Gastrocnemius medialis (tissue), 4 donors: ENCODE results near the gene SSTR4. TPM values are rescaled to one million over a fixed set of nuclear protein-coding genes. Genes with fewer than 3 reads are reported as not detected.

Source experiments
- ATAC-seq, 2 donors: fragments of 150-250 bp; one replicate each; pipeline ENCODE4 v1.9.1; 2016
- DNase-seq, 2 donors: peaks; one replicate each; pipeline ENCODE4 v3.0.0-alpha.2; 2019
- H3K27ac ChIP-seq, 4 donors: fragments of 200-600 bp; sonication (generic); 1 replicate in 1 of 4; 2 replicates in 3 of 4; pipeline ENCODE4 v1.5.1; 2016 to 2018; ENCODE audit warnings: mild to moderate bottlenecking in 2 of 4, moderate library complexity in 1 of 4
- H3K27me3 ChIP-seq, 3 donors: fragments of 200-600 bp; sonication (generic) in 2 of 3; 1 replicate in 1 of 3; 2 replicates in 2 of 3; pipeline versions ENCODE4 v1.5.1 to v1.6.0; 2016 to 2019; ENCODE audit warnings: mild to moderate bottlenecking in 1 of 3, moderate library complexity in 1 of 3
- H3K36me3 ChIP-seq, 2 donors: fragments of 200-600 bp; sonication (generic) in 1 of 2; one replicate each; pipeline ENCODE4 v1.5.1; 2017 to 2018
- H3K4me1 ChIP-seq, 2 donors: fragments of 200-600 bp; sonication (generic) in 1 of 2; one replicate each; pipeline ENCODE4 v1.5.1; 2016 to 2017; ENCODE audit warnings: mild to moderate bottlenecking in 2 of 2
- H3K4me3 ChIP-seq, 4 donors: fragments of 200-600 bp; sonication (generic) in 3 of 4; 1 replicate in 1 of 4; 2 replicates in 3 of 4; pipeline ENCODE4 v1.5.1; 2016 to 2019; ENCODE audit warnings: mild to moderate bottlenecking in 2 of 4
- H3K9me3 ChIP-seq, 3 donors: fragments of 200-600 bp; sonication (generic) in 2 of 3; 1 replicate in 1 of 3; 2 replicates in 2 of 3; pipeline ENCODE4 v1.5.1; 2016 to 2019
- CTCF ChIP-seq, 5 experiments: fragments of 450-650 bp in 3 of 5; fragments of 200-600 bp in 2 of 5; sonication (generic) in 2 of 5; IDR thresholded peaks in 4 of 5; conservative IDR thresholded peaks in 1 of 5; 1 replicate in 4 of 5; 2 replicates in 1 of 5; pipeline ENCODE4 v1.5.1; 2016 to 2019; ENCODE audit warnings: antibody characterized with exemption in 5 of 5, mild to moderate bottlenecking in 3 of 5, moderate library complexity in 3 of 5
- POLR2A ChIP-seq, 2 donors: fragments of 450-650 bp; IDR thresholded peaks; one replicate each; pipeline ENCODE4 v1.6.1; 2017; ENCODE audit warnings: antibody characterized with exemption in 2 of 2, mild to moderate bottlenecking in 2 of 2, moderate library complexity in 2 of 2
- in situ Hi-C, 4 donors: fragments of 200-750 bp; cut with MboI; loops; one replicate each; pipeline versions ENCODE4 v1.15.0 to v1.8.0; 2017; ENCODE audit warnings: low sequenced_read_pairs in 4 of 4
- intact Hi-C: fragments of 100-400 bp; cut with DNase I; formaldehyde crosslinking; loops from one replicate; pipeline ENCODE4 v1.15.1; 2023; ENCODE audit warnings: low total_unique reads
- total RNA-seq, 4 donors: library from RNA; depleted of rRNA; stranded (reverse); fragments of >200 nt; gene quantifications; one replicate each; pipeline versions ENCODE4 v1.1.0 to v1.2.3, GENCODE V29; 2016

SSTR4 gene
- total RNA-seq, 4 donors from 2014 or later: not detected

- Histone ChIP-seq H3K9me3 (no peaks in the 10 kb centered on the region), H3K27me3 (no peaks in the 10 kb centered on the region), H3K36me3 (no peaks in the 10 kb centered on the region), H3K4me3 (no peak overlapping the region), H3K4me1 (peaks cover 30 to 34% of the 10 kb centered on the region in 2 donors), H3K27ac (peak overlapping the region in 1 of 4 donors; percentile 62)
- intact Hi-C loops (no loop called here), in situ Hi-C loops (no loop called here)
- TF ChIP-seq CTCF (IDR thresholded peaks at IDR 0.05 in 4 of 5, conservative IDR thresholded peaks at IDR 0.05 in 1 of 5) (no peak), POLR2A (IDR thresholded peaks at IDR 0.05) (no peak)
- DNase-seq (no peak), ATAC-seq (no peak)
Observed at GRCh38 chr20:23060629-23061028, 25.5 kb downstream of the SSTR4 start.

- no peaks in the 10 kb centered on the region for H3K27me3 ChIP-seq
- H3K36me3 ChIP-seq: no peaks in the 10 kb centered on the region
- in situ Hi-C loops (no loop called here), intact Hi-C loops (no loop called here)
- no peaks in the 10 kb centered on the region for H3K9me3 ChIP-seq
- no peak overlapping the region for H3K4me3 ChIP-seq
- no peak for DNase-seq
- peak; percentile 11 to 20 for ATAC-seq
- H3K27ac ChIP-seq: peak overlapping the region; percentile 52 to 65 (median 63)
- no peak for TF ChIP-seq POLR2A (IDR thresholded peaks at IDR 0.05)
- no peak for TF ChIP-seq CTCF (IDR thresholded peaks at IDR 0.05 in 4 of 5, conservative IDR thresholded peaks at IDR 0.05 in 1 of 5)
- H3K4me1 ChIP-seq: peaks cover 30 to 34% of the 10 kb centered on the region in 2 donors
Observed at GRCh38 chr20:23061262-23061661, 26.1 kb downstream of the SSTR4 start.

DNA sequence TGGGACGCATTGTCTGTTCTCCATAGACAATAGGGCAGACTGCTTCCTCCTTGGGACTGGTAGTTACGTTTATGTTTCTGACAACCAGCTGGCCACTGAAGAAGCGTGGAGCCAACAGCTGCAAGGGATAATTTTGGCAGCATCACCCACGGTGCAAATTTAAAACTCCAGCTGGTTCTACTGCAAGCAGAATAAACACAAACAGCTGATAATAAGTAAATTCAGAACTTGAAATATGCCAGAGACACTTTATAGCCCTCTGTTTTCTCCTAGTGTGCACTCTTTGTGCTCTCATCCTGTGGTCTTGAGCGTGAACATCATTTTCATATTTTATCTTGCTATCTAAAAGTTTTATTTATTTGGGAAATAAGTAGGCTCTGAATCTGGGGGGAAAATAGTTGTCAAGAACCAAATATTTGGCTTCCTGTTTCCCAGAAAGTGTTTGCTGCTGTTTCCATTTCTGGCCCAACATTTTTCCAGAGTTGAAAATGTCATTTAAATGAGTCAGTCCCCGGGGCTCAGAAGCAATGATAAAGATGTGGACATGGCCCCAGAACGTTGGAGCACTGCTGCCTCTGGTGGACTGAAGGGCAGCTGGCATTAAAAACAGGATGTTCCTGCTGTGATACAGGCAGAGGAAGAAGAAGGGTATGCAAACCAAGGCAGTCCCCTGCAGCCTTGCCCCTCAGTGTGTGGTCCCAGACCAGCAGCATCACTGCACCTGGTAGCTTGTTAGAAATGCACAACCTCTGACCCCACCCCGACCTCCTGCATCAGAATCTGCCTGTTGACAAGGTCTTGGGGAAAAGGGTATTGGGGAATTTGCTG, 26.8 kb downstream of the SSTR4 start:
- Histone ChIP-seq H3K27ac (peak overlapping the region; percentile 52 to 65 (median 63)), H3K27me3 (no peaks in the 10 kb centered on the region), H3K36me3 (no peaks in the 10 kb centered on the region), H3K4me1 (peaks cover 30 to 34% of the 10 kb centered on the region in 2 donors), H3K9me3 (no peaks in the 10 kb centered on the region), H3K4me3 (no peak overlapping the region)
- in situ Hi-C loops (no loop called here), intact Hi-C loops (no loop called here)
- TF ChIP-seq POLR2A (IDR thresholded peaks at IDR 0.05) (no peak), CTCF (IDR thresholded peaks at IDR 0.05 in 4 of 5, conservative IDR thresholded peaks at IDR 0.05 in 1 of 5) (peak in 4 of 5 experiments; percentile 15 to 39 (median 30))
- ATAC-seq (peak; percentile 77 to 81), DNase-seq (peak; percentile 34 to 55)

GRCh38 chr20:23062632-23063031, 27.5 kb downstream of the SSTR4 start:
- Histone ChIP-seq H3K4me1 (peaks cover 30 to 34% of the 10 kb centered on the region in 2 donors), H3K27ac (peak overlapping the region in 1 of 4 donors; percentile 62), H3K4me3 (no peak overlapping the region), H3K36me3 (no peaks in the 10 kb centered on the region), H3K27me3 (no peaks in the 10 kb centered on the region), H3K9me3 (no peaks in the 10 kb centered on the region)
- in situ Hi-C loops (no loop called here), intact Hi-C loops (no loop called here)
- TF ChIP-seq POLR2A (IDR thresholded peaks at IDR 0.05) (no peak), CTCF (IDR thresholded peaks at IDR 0.05 in 4 of 5, conservative IDR thresholded peaks at IDR 0.05 in 1 of 5) (no peak)
- no peak for ATAC-seq
- DNase-seq: no peak
